PC-9 (cell line): ENCODE data around the gene LUC7L3. TPM values are rescaled to one million over a fixed set of nuclear protein-coding genes. Genes with fewer than 3 reads are reported as not detected.

ENCODE experiments used
- BruUV-seq: library from RNA; stranded (reverse); fragments of 400-500 nt; replicated peaks from 2 replicates; lab custom pipeline; 2021; lab: Mats Ljungman, UMichigan
- CTCF ChIA-PET: fragments of 300-600 bp; sonication (Branson Sonifier 250); formaldehyde crosslinking; loops from one replicate; lab custom pipeline; 2022; ENCODE audit warnings: antibody characterized with exemption; lab: Charles Lee
- POLR2A ChIA-PET: fragments of 300-600 bp; sonication (Branson Sonifier 250); formaldehyde crosslinking; loops from one replicate; lab custom pipeline; 2022; ENCODE audit warnings: antibody characterized with exemption; ENCODE audit not compliant: unreplicated experiment; lab: Charles Lee
- DNase-seq, 2 experiments: peaks; one replicate each; pipeline versions ENCODE4 v3.0.0 to v3.0.0-alpha.2; 2015 to 2022; ENCODE audit warnings: mixed read lengths in 1 of 2
- H2AFZ ChIP-seq: fragments of 200-600 bp; sonication (generic); 2 replicates; pipeline ENCODE4 v1.8.1; 2017; ENCODE audit warnings: antibody characterized with exemption
- H3F3A ChIP-seq: fragments of 200-600 bp; sonication (generic); 2 replicates; pipeline ENCODE4 v1.8.1; 2017; ENCODE audit warnings: antibody characterized with exemption, mild to moderate bottlenecking, low read depth; ENCODE audit not compliant: insufficient read depth
- H3K27ac ChIP-seq: fragments of 200-600 bp; sonication (generic); 2 replicates; pipeline ENCODE4 v1.6.1; 2016; ENCODE audit warnings: mixed run types
- H3K27me3 ChIP-seq: fragments of 200-600 bp; sonication (generic); 2 replicates; pipeline ENCODE4 v1.6.1; 2016; ENCODE audit warnings: low read depth, mixed run types; ENCODE audit not compliant: insufficient read depth
- H3K36me3 ChIP-seq: fragments of 200-600 bp; sonication (generic); 2 replicates; pipeline ENCODE4 v1.6.1; 2016; ENCODE audit warnings: low read depth, mixed run types
- H3K4me1 ChIP-seq: fragments of 200-600 bp; sonication (generic); replicated peaks from 2 replicates; pipeline ENCODE4 v1.6.1; 2016; ENCODE audit warnings: mixed run types; ENCODE audit not compliant: insufficient read depth
- H3K4me2 ChIP-seq: fragments of 200-600 bp; sonication (generic); 2 replicates; pipeline ENCODE4 v1.6.1; 2017; ENCODE audit warnings: mixed run types
- H3K4me3 ChIP-seq: fragments of 200-600 bp; sonication (generic); 2 replicates; pipeline ENCODE4 v1.6.1; 2016; ENCODE audit warnings: mixed run types
- H3K79me2 ChIP-seq: fragments of 200-600 bp; sonication (generic); 2 replicates; pipeline ENCODE4 v1.6.1; 2017; ENCODE audit warnings: low read depth, mixed run types
- H3K9me2 ChIP-seq: fragments of 200-600 bp; sonication (generic); 2 replicates; pipeline ENCODE4 v1.8.1; 2017; ENCODE audit warnings: mild to moderate bottlenecking; ENCODE audit not compliant: insufficient read depth
- H3K9me3 ChIP-seq: fragments of 200-600 bp; sonication (generic); 2 replicates; pipeline ENCODE4 v1.8.1; 2016; ENCODE audit warnings: low read depth; ENCODE audit not compliant: insufficient read depth
- H4K20me1 ChIP-seq: fragments of 200-600 bp; sonication (generic); 2 replicates; pipeline ENCODE4 v1.8.1; 2017; ENCODE audit not compliant: insufficient read depth
- CTCF ChIP-seq: fragments of 200-600 bp; sonication (generic); conservative IDR thresholded peaks from 2 replicates; pipeline ENCODE4 v1.6.1; 2017; ENCODE audit warnings: mixed run types, antibody characterized with exemption, mild to moderate bottlenecking, moderate library complexity
- EZH2 ChIP-seq: fragments of 200-600 bp; sonication (generic); IDR thresholded peaks from 2 replicates; pipeline ENCODE4 v1.8.0; 2017; ENCODE audit warnings: antibody characterized with exemption, low read depth
- intact Hi-C: fragments of 100-400 bp; cut with micrococcal nuclease; formaldehyde crosslinking; loops from one replicate; pipeline ENCODE4 v1.10.0; 2022; ENCODE audit not compliant: unreplicated experiment
- total RNA-seq: library from RNA; stranded (reverse); gene quantifications from 2 replicates; pipeline ENCODE4 v1.2.3, GENCODE V29; 2021

Gene LUC7L3
- total RNA-seq, 1 experiment from 2014 or later, result 147 TPM

DNA sequence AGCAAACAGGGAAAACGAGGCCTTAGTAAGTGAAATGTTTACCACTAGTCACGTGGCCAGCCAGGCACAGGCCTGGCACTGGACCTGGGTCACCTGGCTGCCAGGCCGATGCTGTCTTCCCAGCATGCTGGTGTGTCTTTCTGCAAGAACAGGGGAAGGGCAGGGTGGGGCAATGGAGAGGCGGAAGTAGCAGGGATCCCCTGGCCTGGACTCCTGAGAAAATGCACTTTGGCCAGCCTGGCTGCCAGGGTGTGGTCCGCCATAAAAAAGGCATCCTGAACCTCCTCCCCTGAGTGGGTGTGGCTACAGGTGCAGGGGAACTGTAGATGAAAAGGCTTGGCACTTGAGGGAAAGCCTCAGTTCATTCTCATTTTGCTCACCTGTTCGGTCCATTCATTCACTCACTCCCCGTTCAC is 49.0 kb downstream of the LUC7L3 start:
- H3K4me1 ChIP-seq, result peaks cover 32% of the 10 kb centered on the region
- no TSS peak for BruUV-seq
- ChIA-PET CTCF (no interaction called here), POLR2A (interaction anchor here (0.8 kb wide), 1 partner anchor 197 kb away, joined by 3 read pairs; no protein-coding TSS in a partner anchor)
- peak overlapping the region; percentile 30; the same call in 1 of the 2 replicates for H3K4me3 ChIP-seq
- peak overlapping the region; percentile 60; the same call in 1 of the 2 replicates for H2AFZ ChIP-seq
- peak overlapping the region; percentile 54 for H3K27ac ChIP-seq
- no peaks in the 10 kb centered on the region for H3K27me3 ChIP-seq
- H3K4me2 ChIP-seq, result peak overlapping the region; percentile 47
- H3K36me3 ChIP-seq, result no peaks in the 10 kb centered on the region
- no peaks in the 10 kb centered on the region for H3K9me3 ChIP-seq
- DNase-seq, result peak; percentile 84 to 92
- intact Hi-C loops, result no loop called here
- no peaks in the 10 kb centered on the region for H3K79me2 ChIP-seq
- peaks cover 13% of the 10 kb centered on the region; the same call in 1 of the 2 replicates for H3F3A ChIP-seq
- no peak for TF ChIP-seq CTCF
- no peak for TF ChIP-seq EZH2
- no peaks in the 10 kb centered on the region for H3K9me2 ChIP-seq
- no peaks in the 10 kb centered on the region for H4K20me1 ChIP-seq

DNA sequence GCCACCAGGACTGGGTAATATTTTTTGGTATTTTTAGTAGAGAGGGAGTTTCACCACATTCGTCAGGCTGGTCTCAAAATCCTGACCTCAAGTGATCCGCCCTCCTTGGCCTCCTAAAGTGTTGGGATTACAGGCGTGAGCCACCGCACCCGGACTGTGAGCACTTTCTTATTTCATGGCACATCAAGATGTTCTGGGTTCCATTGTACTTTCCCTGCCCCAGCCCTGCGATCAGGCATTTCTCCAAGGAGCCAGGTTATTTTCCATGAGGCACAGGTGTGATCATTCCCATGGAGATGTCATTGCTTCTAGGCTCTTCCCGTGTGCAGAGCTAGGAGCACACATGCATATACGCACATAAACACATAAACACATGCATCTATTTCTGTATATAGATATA is 50.5 kb downstream of the LUC7L3 start:
- ChIA-PET POLR2A (no interaction called here), CTCF (no interaction called here)
- Histone ChIP-seq H3K79me2 (no peaks in the 10 kb centered on the region), H3K27ac (no peak overlapping the region), H4K20me1 (no peaks in the 10 kb centered on the region), H3K36me3 (no peaks in the 10 kb centered on the region), H3F3A (peaks cover 4% of the 10 kb centered on the region; the same call in 1 of the 2 replicates), H2AFZ (no peak overlapping the region), H3K9me2 (no peaks in the 10 kb centered on the region), H3K4me3 (no peak overlapping the region), H3K9me3 (no peaks in the 10 kb centered on the region), H3K4me1 (peaks cover 21% of the 10 kb centered on the region), H3K4me2 (no peak overlapping the region), H3K27me3 (no peaks in the 10 kb centered on the region)
- no TSS peak for BruUV-seq
- intact Hi-C loops, result no loop called here
- TF ChIP-seq CTCF (no peak), EZH2 (no peak)
- DNase-seq, result no peak

- CTCF ChIA-PET, result no interaction called here
- POLR2A ChIA-PET, result no interaction called here
- no TSS peak for BruUV-seq
These were observed 50.9 kb downstream of the LUC7L3 start for GRCh38 chr17:50770346-50770745.

More at GRCh38 chr17:50770346-50770745, 50.9 kb downstream of the LUC7L3 start:
- DNase-seq, result peak in 1 of 2 experiments; percentile 32
- Histone ChIP-seq H3K9me3 (no peaks in the 10 kb centered on the region), H4K20me1 (no peaks in the 10 kb centered on the region), H3K79me2 (no peaks in the 10 kb centered on the region), H3K27ac (no peak overlapping the region), H3K9me2 (no peaks in the 10 kb centered on the region), H3F3A (peaks cover 4% of the 10 kb centered on the region; the same call in 1 of the 2 replicates), H3K4me2 (no peak overlapping the region), H3K4me3 (no peak overlapping the region), H3K4me1 (peaks cover 21% of the 10 kb centered on the region), H2AFZ (no peak overlapping the region), H3K27me3 (no peaks in the 10 kb centered on the region), H3K36me3 (no peaks in the 10 kb centered on the region)
- no peak for TF ChIP-seq EZH2
- no peak for TF ChIP-seq CTCF
- intact Hi-C loops, result no loop called here
